T-helper 22 cell (primary cell): ENCODE measurements around the gene SRCAP.
"Not testable (repeated sequence)": the region's sequence is repeated elsewhere in the genome, so short reads cannot be mapped to it uniquely, and the experiment has no call there.

Source experiments
- DNase-seq: peaks from one replicate; pipeline ENCODE4 v3.0.0-alpha.2; 2020; ENCODE audit warnings: low read depth

The SRCAP gene

DNA sequence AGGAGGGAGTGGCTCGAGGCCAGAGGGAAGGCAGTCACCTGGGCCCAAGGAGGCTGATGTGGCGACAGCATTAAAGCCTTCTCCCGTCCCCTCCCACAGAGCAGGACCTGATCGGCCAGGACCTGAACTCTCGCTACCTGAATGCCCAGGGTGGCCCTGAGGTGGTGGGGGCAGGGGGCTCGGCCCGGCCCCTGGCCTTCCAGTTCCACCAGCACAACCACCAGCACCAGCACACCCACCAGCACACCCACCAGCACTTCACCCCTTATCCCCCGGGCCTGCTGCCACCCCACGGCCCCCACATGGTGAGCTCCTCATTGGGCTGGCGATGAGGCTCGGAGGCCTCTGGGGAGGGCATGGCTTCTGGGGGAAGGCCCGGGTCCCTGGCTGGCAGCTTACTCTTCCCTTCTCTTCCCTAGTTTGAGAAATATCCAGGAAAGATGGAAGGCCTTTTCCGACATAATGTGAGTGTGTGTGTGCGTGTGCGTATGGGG is 34.3 kb upstream of the SRCAP start:
- no peak for DNase-seq

DNA sequence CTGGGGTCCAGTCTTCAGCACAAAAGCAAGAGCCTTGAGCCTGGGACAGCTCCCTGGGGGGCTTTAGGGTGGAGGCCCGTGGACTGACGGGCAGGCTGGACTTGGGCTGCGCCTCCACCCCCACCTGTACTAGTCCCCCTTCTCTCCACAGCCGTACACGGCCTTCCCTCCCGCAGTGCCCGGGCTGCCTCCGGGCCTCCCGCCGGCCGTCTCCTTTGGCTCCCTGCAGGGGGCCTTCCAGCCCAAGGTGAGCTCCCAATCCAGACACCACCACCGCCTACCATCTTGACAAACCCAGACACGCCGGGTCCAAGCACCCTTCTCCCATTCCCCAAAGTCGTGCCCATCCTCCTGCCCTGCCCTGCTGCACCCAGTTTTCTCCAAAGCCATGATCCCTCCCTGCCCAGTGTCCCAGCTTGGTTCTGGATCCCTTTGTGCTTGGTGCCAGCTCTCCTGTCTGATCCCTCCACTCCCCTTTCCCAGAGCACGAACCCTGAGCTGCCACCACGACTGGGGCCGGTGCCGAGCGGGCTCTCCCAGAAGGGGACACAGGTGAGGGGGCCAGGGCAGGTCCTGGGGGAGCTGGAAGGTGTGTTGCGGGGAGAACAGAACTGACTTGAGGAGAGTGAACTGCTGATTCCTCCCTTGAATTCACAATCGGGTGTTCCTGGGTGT is 33.7 kb upstream of the SRCAP start:
- no peak for DNase-seq

DNA sequence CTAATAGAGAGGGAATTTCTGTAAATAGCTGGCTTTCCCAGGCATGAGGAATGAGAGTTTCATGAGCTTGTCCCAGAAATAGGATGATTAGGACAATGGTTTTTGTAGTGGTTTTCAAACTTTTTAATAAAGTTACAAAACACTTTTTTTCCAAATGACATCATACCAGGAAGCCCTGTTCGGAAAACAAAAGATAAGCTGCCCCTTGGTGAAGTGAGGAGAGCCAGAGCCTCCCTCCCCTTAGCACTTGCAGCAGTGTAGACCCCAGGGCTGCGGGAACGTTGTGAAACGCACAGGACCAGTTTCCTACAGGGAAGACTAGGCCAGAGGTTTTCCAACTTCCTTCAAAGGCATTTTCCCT is 33.2 kb upstream of the SRCAP start:
- DNase-seq = no peak

DNA sequence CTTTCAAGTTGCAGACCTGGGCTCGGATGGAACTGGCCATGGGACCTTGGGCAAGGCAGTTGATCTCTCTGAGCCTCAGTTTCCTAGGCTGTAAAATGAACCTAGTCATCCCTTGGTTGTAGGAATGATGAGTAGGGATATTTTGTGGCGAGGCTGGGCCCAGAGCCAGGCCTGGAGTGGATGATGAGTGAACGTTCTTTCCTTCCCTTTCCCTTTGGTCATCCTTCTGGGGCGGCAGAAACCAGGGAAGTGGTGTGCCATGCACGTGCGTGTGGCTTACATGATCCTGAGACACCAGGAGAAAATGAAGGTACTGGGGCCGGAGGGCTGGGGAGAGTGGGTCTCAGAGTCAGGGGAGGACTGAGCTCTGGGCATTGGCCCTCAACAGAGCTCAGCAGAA is 32.3 kb upstream of the SRCAP start:
- no peak for DNase-seq

DNA sequence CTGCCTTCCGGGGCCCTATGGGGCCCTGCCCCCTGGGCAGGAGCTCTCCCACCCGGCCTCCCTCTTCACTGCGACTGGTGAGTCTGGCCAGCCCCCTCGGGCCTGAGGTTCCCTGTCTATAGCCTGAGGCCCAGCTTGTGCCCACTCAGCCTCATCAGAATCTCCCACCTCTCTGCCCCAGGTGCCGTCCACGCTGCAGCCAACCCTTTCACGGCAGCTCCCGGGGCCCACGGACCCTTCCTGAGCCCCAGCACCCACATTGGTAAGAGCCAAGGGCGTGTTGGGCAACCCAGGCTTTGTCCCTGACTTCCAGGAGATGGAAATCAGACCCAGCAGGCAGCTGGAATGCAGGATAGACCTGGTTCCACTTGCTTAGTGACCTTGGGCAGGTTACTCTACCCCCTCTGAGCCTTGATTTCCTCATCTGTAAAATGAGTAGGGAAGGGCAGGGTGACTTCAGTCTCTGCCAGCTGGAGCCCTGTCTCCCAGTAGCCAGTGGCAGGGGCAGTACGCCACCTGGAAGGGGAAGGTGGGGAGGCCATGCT is 31.5 kb upstream of the SRCAP start:
- DNase-seq = no peak

DNA sequence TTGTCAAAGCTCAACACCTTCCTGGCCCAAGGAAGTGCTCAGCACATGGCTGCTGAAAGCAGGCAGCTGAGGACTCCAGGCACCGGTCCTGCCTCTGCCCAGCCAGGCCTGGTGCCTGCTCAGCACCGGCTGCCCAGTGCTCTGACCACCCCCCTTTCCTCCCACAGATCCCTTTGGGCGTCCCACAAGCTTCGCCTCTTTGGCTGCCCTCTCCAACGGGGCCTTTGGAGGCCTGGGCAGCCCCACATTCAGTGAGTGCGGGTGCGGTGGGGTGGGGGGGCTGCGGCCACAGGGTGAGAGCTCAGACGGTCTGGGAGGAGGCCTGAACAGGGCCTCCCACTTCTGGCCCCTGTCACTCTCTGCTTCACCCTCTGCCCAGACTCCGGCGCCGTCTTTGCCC is 30.6 kb upstream of the SRCAP start:
- no peak for DNase-seq

DNA sequence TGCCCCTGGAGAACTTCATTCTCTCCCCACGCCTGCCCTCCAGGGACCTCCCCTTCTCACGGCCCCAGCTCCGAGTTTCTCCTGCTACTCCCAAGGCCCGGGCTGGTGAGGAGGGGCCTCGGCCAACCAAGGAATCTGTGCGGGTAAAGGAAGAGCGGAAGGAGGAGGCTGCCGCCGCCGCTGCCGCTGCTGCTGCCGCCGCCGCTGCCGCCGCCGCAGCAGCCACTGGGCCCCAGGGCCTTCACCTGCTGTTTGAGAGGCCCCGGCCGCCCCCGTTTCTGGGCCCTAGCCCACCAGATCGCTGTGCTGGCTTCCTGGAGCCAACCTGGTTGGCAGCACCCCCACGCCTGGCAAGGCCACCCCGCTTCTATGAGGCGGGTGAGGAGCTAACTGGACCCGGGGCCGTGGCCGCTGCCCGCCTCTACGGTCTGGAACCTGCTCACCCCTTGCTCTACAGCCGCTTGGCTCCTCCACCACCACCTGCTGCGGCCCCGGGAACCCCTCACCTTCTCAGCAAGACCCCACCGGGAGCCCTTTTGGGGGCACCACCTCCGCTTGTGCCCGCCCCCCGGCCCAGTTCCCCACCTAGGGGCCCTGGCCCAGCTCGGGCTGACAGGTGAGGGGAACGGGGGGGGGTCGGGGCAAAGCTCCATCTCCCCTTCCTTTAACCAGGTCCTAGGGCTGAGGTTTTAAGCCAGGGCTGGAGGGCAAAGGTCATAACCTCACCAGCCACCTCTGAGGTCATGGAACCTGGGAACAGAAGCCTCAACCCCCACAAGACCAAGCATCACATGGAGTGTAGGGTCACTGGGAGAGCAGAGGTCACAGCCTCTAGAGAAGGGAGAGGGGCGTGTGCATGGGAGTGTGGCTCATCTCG is 29.7 kb upstream of the SRCAP start:
- DNase-seq = no peak

DNA sequence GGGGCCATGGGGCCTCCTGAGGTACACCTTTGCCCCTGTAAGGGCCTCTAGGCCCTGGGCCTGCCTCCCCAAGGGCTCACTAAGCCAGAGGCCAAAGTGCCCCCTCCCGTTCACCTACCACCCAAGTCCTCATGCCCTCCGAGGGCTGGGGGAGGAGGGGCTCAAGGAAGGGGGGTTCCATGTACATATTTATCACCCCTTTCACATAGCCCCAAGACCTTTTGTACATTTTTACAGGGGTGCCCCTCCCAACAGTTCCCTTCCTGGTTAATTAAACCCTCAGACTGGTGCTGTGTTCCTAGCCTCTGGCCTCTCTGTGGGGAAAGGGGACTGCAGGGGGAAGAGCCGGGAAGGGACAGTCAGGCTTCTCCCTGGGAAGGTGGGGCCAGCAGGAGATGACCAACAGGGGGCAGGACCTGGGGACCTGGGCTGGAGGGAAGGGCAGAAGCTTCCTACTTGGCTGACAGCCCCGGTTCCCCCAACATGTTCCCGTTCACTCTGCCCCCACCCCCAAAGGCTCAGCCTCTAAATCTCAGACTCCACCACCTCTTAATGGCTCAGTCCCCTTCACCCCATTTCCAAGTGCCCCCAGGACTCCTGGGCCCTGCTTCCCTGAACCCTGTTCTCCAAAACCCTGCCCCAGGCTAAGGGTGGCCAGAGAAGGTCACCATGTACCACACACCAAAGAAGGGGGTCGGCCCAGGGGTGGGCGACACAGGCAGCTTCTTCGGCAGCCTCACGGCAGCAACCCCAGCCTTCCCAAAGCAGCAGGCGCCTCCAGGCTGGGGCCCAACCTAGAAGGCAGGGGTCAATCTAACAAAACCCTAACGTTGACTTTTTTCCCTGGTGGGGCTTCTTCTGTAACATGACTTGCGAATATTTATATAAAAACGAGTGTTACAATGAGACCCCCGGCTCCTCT is 28.8 kb upstream of the SRCAP start:
- DNase-seq = no peak

DNA sequence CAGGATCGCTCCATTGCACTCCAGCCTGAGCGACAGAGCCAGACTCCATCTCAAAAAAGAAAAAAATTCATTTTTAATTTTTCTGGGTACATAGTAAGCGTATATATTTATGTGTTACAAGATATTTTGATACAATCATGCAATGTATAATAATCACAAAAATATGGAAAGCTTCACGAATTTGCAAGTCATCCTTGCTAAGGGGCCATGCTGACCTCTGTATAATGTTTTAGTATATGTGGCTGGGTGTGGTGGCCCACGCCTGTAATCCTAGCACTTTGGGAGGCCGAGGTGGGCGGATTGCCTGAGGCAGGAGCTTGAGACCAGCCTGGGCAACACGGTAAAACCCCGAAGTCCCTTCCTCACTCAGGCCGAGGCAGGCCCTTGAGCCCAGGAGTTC is 23.8 kb upstream of the SRCAP start:
- DNase-seq = no peak

DNA sequence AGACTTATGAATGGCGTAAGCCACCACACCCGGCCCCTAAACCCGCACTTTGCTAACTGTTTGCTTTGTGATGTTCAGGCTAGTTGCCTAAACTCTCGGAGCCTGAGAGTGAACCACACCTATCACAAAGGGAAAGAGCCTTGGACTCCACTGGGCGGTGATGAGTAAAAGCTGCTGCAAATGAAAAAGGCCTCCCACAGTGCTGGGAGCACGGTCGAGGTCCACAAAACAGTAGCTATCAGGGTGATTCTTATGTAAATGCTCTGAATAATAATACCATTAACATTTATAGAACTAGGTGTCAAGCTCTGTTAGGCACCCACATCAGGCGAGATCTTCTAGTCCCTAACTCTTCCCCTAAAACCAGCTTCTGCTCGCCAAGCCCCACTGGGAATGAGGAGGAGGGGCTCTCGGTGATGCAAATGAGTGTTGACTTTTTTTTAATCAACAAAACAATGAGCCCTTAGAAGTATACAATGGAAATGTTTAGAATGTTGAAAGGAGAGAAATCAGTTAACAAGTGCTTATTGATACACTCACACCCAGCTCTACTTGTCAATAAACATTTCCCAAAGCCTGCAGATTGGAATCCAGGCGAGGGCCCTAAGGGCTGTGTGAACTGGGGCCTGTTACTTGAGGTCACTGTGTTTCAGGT is 20.9 kb upstream of the SRCAP start:
- DNase-seq = no peak

DNA sequence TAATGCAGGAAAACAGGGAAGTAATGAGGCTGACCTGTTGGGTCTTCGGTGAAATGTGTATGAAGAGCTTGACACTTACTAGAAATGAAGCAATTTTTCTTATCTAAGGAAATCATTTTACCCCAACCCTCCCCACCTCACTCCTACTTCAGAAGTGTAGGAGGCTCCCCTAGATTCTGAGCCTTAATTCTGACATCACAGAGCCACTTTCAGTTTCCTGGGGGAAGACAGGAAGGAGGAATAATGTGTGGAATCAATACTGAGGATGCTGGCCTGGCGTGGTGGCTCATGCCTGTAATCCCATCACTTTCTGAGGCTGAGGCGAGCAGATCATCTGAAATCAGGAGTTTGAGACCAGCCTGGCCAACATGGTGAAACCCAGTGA is 20.4 kb upstream of the SRCAP start:
- DNase-seq = no peak

DNA sequence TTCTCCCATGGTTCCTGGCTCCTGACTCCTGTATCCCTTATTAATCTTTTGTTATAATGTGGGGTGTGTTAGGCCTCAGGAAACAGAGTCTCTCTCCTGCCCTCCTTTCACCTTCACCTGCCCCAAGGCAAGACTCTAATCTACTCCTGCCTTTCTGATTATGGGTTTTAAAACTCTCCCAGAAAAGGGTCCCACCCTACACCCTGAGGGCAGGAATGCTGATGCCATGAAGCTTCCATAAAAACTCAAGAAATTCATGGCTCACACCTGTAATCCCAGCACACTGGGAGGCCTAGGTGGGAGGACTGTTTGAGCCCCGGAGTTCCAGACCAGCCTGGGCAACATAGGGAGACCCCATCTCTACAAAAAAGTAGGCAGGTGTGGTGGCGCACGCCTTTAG is 18.6 kb upstream of the SRCAP start:
- DNase-seq = no peak

DNA sequence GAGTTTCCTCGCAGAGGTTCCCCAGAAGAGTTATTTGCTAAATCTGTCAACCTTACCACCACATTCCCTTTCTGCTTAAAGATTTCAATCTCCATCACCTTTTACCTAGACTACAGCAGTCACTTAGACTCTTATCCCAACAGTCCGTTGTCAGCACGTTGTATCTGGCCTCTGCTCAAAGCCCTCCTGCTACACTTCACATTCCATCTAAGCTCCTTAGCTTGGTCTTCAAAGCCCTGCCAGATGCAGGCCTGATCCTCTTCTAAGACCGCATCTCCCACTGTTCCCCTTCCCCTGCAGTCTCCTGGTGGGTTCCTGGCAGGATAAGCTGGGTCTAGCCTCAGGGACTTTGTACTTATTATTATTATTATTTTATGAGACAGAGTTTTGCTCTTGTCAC is 10.3 kb upstream of the SRCAP start:
- DNase-seq = no peak

DNA sequence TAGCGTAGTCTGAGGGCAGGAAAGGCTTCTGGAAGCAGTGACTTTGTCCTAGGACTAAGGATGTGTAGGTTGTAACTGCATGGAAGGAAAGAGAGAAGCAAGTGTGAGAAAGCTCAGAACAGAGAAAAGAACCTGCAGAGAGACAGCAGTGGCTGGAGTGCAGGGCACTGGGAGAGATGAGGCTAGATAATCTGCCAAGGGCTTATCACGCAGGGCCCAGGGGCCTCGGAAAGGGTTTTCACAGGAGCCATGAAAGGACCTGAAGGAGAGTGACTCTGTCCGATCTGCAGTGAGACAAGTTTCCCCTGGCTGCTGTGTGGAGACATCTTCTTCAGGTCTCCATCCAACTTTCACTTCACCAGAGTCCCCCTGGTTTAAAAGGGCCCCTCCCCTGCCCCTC is 7.1 kb upstream of the SRCAP start:
- DNase-seq = no peak

DNA sequence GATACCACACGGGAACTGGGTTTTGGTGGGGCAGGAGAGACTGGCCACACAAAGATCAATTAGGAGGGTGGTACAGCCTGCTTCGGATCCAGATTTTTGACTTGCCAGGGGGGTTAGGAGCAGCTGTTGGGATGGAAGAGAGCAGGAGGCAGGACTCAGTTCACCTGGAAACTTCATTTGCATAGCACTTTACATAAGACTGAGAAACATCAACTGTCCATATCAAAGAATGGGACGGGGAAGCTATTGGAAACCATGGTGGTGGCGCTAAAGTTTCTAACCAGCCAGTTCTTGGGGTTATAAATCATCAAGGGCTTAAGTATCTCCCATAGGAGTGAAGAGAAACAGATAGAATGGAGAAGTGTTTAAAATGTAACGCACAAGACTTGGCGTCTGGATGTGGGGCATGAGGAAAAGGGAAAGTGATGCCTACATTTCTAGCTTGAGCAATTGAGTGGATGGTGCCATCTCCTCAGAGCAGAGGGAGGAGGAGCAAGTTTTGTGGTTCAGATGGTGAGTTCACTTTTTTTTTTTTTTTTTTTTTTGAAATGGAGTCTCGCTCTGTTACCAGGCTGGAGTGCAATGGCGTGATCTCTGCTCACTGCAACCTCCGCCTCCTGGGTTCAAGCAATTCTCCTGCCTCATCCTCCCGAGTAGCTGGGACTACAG is 6.4 kb upstream of the SRCAP start:
- DNase-seq = no peak

DNA sequence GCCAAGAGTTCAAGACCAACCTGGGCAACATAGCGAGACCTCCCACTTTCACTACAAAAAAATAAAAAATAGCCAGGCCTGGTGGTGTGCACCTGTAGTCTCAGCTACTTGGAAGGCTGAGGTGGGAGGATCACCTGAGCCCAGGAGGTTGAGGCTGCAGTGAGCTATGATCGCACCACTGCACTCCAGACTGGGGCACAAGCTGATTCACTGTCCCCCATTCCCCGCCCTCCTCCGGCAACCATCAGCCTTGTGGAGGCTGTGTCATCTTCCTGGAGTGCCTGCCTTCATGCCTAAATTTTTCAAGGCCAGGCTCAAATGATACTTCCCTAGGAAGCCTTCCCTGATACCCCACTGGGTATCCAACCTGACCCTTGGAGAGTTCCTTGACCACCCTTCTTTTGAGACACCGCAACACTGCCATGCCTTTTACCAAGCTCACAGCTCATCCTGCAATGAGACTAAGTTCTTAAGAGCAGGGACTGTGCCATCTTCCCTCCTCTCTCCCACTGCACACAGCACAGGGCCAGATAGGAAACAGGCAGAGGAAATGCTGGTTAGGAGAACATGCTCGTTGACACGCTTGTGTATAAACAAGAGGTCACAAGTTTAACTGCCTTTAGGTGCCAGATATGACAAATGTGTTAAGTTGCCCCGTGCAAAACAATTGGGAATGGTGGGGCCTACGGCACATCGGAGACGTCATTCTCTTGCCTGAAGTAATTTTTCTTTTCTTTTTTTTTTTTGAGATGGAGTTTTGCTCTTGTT is 3.9 kb upstream of the SRCAP start:
- DNase-seq = no peak

DNA sequence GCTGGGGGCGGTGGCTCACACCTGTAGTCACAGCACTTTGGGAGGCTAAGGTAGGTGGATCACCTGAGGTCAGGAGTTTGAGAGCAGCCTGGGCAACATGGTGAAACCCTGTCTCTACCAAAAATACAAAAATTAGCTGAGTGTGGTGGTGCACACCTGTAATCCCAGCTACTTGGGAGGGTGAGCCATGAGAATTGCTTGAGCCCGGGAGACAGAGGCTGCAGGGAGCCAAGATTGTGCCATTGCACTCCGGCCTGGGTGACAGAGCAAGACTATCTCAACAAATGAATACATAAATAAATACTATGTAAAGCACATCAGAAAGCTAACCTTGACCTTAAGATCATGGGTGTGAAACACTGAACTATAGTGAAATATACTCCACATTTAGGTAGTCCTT is 2.3 kb upstream of the SRCAP start:
- not testable (repeated sequence) for DNase-seq

DNA sequence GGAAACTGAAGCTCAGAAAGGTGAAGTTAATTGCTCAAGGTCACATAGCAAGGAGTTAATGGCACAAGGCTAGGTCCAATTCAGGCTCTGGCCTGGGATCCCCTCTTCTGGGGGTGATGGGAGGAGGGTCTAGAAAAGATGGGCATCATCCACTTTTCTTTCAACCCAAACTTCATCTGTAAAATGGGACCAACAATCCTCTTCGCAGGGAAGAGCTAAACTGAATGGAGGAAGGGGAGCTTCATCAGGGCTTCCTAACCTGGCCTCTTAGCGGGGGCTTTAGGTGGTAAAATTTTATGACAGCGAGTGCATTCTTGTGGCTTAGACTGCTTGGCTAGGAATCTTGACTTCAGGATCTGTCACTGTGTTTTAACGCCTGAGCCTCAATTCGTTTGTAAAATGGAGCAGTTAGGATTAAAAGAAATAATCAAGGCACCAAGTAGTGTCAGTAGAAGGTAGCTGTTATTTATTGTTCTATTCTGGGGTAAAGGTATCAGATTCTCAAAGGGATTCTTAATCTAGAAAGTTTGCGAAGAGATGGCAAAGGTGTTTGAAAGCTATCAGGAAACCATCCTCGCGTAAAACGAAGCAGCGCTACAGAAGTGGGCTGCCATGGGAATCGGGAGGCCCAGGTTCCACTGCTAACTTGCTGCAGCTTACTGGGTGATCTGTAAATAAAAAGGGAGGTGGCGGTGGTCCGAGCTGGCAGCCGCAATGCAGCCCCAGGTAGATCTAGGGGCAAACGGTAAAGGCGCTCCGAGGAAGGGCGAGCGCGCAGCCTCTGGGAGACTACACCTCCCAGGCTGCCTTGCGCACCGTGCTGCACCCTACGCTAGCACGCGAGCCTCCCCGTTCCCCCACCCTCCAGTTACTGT is 1.5 kb upstream of the SRCAP start:
- no peak for DNase-seq

DNA sequence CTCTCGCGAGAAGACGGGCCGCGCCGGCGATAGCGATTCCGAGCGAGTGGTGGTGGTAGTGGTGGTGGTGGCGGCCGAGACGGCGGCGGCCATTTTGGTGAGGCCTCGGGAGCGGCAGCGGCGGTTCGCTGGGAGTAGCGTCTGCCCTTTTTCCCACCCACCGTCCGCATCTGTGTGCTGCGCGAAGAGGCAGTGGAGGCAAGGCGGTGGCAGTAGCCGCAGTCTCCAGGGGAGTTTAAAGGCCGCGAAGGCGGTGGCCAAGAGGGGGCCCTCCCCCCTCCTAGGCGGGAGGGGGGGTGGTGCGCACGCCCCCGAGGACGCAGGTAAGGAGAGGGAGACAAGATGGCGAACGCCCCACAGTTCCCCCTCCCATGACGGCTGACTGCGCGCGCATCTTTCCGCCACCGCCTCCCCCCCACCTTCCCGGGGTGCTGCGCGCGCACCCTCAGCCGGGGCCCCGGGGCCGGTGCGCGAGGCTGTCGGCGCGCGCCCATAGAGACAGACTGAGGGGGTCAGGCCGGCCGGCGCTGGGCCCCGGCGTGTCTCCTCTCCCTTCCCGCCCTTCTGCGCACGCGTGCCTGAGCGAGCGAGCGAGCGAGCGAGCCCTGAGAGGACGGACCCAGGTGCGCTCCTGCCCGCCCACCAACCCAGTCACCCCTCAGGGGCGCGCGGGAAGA is 694 bp upstream of the SRCAP start:
- DNase-seq = peak; percentile 99
